Measurements from ENCODE around the gene NR2C1.

Gene NR2C1

GRCh38 chr12:95055057-95055456, 18.4 kb downstream of the NR2C1 start:
- no peak for TF ChIP-seq CTCF (IDR thresholded peaks at IDR 0.05)

- TF ChIP-seq CTCF (IDR thresholded peaks at IDR 0.05): no peak
Measured at GRCh38 chr12:95054206-95054605, 19.2 kb downstream of the NR2C1 start.

- TF ChIP-seq CTCF (IDR thresholded peaks at IDR 0.05): no peak
Measured at GRCh38 chr12:95051241-95051640, 22.2 kb downstream of the NR2C1 start.

- TF ChIP-seq CTCF (IDR thresholded peaks at IDR 0.05): no peak
Measured at GRCh38 chr12:95037906-95038305, 35.5 kb downstream of the NR2C1 start.

- no peak for TF ChIP-seq CTCF (IDR thresholded peaks at IDR 0.05)
Measured at GRCh38 chr12:95034750-95035149, 38.7 kb downstream of the NR2C1 start.

GRCh38 chr12:95022477-95022876, 50.9 kb downstream of the NR2C1 start:
- no peak for TF ChIP-seq CTCF (IDR thresholded peaks at IDR 0.05)

GRCh38 chr12:95017482-95017881, 55.9 kb downstream of the NR2C1 start:
- no peak for TF ChIP-seq CTCF (IDR thresholded peaks at IDR 0.05)

- TF ChIP-seq CTCF (IDR thresholded peaks at IDR 0.05): no peak
Measured at GRCh38 chr12:95016120-95016519, 57.3 kb downstream of the NR2C1 start.

Measured in LNCAP (cell line).